WTC11 (cell line): Measurements from ENCODE around the gene ATP8B3. TPM values are rescaled to one million over a fixed set of nuclear protein-coding genes. Genes with fewer than 3 reads are reported as not detected.

Source experiments
- ATAC-seq: fragments of 200-7000 bp; cut with Tn5 transposase; 2 replicates; pipeline ENCODE4 v1.10.0; 2021; ENCODE audit warnings: mild to moderate bottlenecking, moderate library complexity
- CTCF ChIA-PET: fragments of 300-600 bp; sonication (Branson Sonifier 250); formaldehyde crosslinking; loops from one replicate; lab custom pipeline; 2021; ENCODE audit warnings: antibody characterized with exemption; lab: Charles Lee
- POLR2A ChIA-PET: fragments of 350-600 bp; sonication (Branson Sonifier 250); formaldehyde crosslinking; loops from one replicate; lab custom pipeline; 2021; ENCODE audit warnings: antibody characterized with exemption; lab: Charles Lee
- DNase-seq: peaks from one replicate; pipeline ENCODE4 v3.0.0; 2021; ENCODE audit warnings: low spot score
- H3K27ac Mint-ChIP-seq: 2 replicates; pipeline ENCODE4 v1.8.0; 2021; ENCODE audit warnings: mixed read lengths
- H3K27me3 Mint-ChIP-seq: 2 replicates; pipeline ENCODE4 v1.8.0; 2021; ENCODE audit warnings: low read depth, mild to moderate bottlenecking, moderate library complexity, mixed read lengths
- H3K36me3 Mint-ChIP-seq: 2 replicates; pipeline ENCODE4 v1.8.0; 2021; ENCODE audit warnings: mixed read lengths
- H3K4me1 Mint-ChIP-seq: 2 replicates; pipeline ENCODE4 v1.8.0; 2022; ENCODE audit warnings: mixed read lengths
- H3K4me3 Mint-ChIP-seq: 2 replicates; pipeline ENCODE4 v1.8.0; 2021; ENCODE audit warnings: mild to moderate bottlenecking, moderate library complexity, mixed read lengths
- H3K9me3 Mint-ChIP-seq: 2 replicates; pipeline ENCODE4 v1.8.0; 2021; ENCODE audit warnings: mixed read lengths
- E2F4 ChIP-seq: sonication (generic); formaldehyde crosslinking; IDR thresholded peaks from 2 replicates; pipeline ENCODE4 v1.8.1; 2022; ENCODE audit warnings: low read depth, mild to moderate bottlenecking, moderate library complexity, missing genetic modification reagents, borderline replicate concordance
- GABPB1 ChIP-seq: sonication (generic); formaldehyde crosslinking; IDR thresholded peaks from 2 replicates; pipeline ENCODE4 v1.8.1; 2023; ENCODE audit warnings: mild to moderate bottlenecking, missing genetic modification reagents
- GRHL2 ChIP-seq: fragments of 250-450 bp; sonication (Bioruptor Pico); IDR thresholded peaks from 2 replicates; pipeline ENCODE4 v1.8.0; 2022; ENCODE audit warnings: mild to moderate bottlenecking, moderate library complexity; ENCODE audit not compliant: insufficient replicate concordance, severe bottlenecking
- GTF2I ChIP-seq: fragments of 250-450 bp; sonication (Bioruptor Pico); conservative IDR thresholded peaks from 2 replicates; pipeline ENCODE4 v1.4.0; 2021; ENCODE audit warnings: mild to moderate bottlenecking
- MYBL2 ChIP-seq: sonication (generic); formaldehyde crosslinking; IDR thresholded peaks from 2 replicates; pipeline ENCODE4 v1.8.1; 2023; ENCODE audit warnings: mild to moderate bottlenecking, moderate library complexity, missing genetic modification reagents
- NFATC4 ChIP-seq: fragments of 250-450 bp; sonication (Bioruptor Pico); IDR thresholded peaks from 2 replicates; pipeline ENCODE4 v1.9.0; 2021; ENCODE audit warnings: mild to moderate bottlenecking
- NR1H2 ChIP-seq: sonication (generic); formaldehyde crosslinking; IDR thresholded peaks from 2 replicates; pipeline ENCODE4 v1.9.0; 2021; ENCODE audit warnings: mild to moderate bottlenecking, moderate library complexity, missing genetic modification reagents
- PRRX2 ChIP-seq: fragments of 250-450 bp; sonication (Bioruptor Pico); IDR thresholded peaks from 2 replicates; pipeline ENCODE4 v1.8.0; 2021; ENCODE audit warnings: mild to moderate bottlenecking
- SMAD4 ChIP-seq: sonication (generic); formaldehyde crosslinking; IDR thresholded peaks from 2 replicates; pipeline ENCODE4 v1.8.0; 2022; ENCODE audit warnings: mild to moderate bottlenecking, missing genetic modification reagents
- TCF7 ChIP-seq: sonication (generic); formaldehyde crosslinking; IDR thresholded peaks from 2 replicates; pipeline ENCODE4 v1.8.0; 2022; ENCODE audit warnings: mild to moderate bottlenecking, low read depth, missing genetic modification reagents, moderate library complexity
- USF1 ChIP-seq: sonication (generic); formaldehyde crosslinking; IDR thresholded peaks from 2 replicates; pipeline ENCODE4 v1.8.0; 2022; ENCODE audit warnings: mild to moderate bottlenecking, missing genetic modification reagents
- ZBTB43 ChIP-seq: sonication (generic); formaldehyde crosslinking; IDR thresholded peaks from 2 replicates; pipeline ENCODE4 v1.8.1; 2023; ENCODE audit warnings: mild to moderate bottlenecking, missing genetic modification reagents
- ZNF219 ChIP-seq: sonication (generic); formaldehyde crosslinking; IDR thresholded peaks from 2 replicates; pipeline ENCODE4 v1.8.0; 2023; ENCODE audit warnings: missing genetic modification reagents, mild to moderate bottlenecking, borderline replicate concordance
- ZNF263 ChIP-seq: sonication (generic); formaldehyde crosslinking; IDR thresholded peaks from 2 replicates; pipeline ENCODE4 v1.8.1; 2022; ENCODE audit warnings: low read depth, mild to moderate bottlenecking, moderate library complexity, missing genetic modification reagents
- ZNF317 ChIP-seq: sonication (generic); formaldehyde crosslinking; IDR thresholded peaks from 2 replicates; pipeline ENCODE4 v1.8.1; 2023; ENCODE audit warnings: low read depth, mild to moderate bottlenecking, moderate library complexity, missing genetic modification reagents, borderline replicate concordance
- total RNA-seq: library from RNA; stranded (reverse); gene quantifications from 3 replicates; pipeline ENCODE4 v1.2.3, GENCODE V29; 2021
- TF ChIP-seq, protein P1 (sequence below): sonication (generic); formaldehyde crosslinking; IDR thresholded peaks from 2 replicates; pipeline ENCODE4 v1.8.1; 2022; ENCODE audit warnings: mild to moderate bottlenecking, missing genetic modification reagents, moderate library complexity, borderline replicate concordance
- TF ChIP-seq, protein P2 (sequence below): fragments of 250-450 bp; sonication (Bioruptor Pico); IDR thresholded peaks from 2 replicates; pipeline ENCODE4 v1.8.0; 2021; ENCODE audit warnings: mild to moderate bottlenecking

The ATP8B3 gene
- total RNA-seq, 1 experiment from 2014 or later, result 5.5 TPM

DNA sequence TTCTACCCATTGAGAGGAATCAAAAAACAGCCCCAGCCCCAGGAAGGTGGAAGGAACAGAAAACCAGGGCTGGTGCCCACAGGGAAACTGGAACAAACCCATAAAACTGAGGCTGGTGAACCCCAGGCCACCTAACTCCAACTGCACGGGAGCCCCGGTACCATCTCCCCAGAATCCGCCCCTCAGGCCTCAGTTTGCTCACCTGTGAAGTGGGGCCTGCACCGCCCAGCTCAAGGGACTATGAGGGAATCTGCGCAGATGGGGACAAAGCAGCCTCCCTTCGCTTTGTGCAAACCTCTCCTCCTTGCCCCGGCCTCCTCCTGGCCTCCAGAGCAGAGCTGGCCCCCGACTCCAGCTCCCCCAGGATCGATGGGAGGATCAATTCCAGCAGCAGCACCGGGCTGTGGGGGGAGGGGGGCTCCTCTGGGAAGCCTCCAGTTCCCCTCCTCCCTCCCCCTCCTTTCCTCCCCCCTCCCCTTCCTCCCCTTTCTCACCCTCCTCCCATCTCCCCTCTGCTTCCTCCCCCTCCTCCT, 67.9 kb downstream of the ATP8B3 start:
- TF ChIP-seq ZBTB43 (no peak), GTF2I (CRISPR knock-in tag) (peak; percentile 76; the same call in 1 of the 2 replicates)
- TF ChIP-seq, all 79 proteins: peak for 1
- ChIA-PET POLR2A (no interaction called here), CTCF (interaction anchor here (0.7 kb wide), 1 partner anchor 1280 kb away, joined by 5 read pairs; no protein-coding TSS in a partner anchor)
- H3K4me3 Mint-ChIP-seq, result no peak overlapping the region
- H3K9me3 Mint-ChIP-seq, result peaks cover 4% of the 10 kb centered on the region
- H3K27ac Mint-ChIP-seq, result no peak overlapping the region
- ATAC-seq (no peak), DNase-seq (no peak)
- no peaks in the 10 kb centered on the region for H3K36me3 Mint-ChIP-seq
- H3K4me1 Mint-ChIP-seq, result peaks cover 8% of the 10 kb centered on the region
- H3K27me3 Mint-ChIP-seq, result peaks cover 96% of the 10 kb centered on the region

DNA sequence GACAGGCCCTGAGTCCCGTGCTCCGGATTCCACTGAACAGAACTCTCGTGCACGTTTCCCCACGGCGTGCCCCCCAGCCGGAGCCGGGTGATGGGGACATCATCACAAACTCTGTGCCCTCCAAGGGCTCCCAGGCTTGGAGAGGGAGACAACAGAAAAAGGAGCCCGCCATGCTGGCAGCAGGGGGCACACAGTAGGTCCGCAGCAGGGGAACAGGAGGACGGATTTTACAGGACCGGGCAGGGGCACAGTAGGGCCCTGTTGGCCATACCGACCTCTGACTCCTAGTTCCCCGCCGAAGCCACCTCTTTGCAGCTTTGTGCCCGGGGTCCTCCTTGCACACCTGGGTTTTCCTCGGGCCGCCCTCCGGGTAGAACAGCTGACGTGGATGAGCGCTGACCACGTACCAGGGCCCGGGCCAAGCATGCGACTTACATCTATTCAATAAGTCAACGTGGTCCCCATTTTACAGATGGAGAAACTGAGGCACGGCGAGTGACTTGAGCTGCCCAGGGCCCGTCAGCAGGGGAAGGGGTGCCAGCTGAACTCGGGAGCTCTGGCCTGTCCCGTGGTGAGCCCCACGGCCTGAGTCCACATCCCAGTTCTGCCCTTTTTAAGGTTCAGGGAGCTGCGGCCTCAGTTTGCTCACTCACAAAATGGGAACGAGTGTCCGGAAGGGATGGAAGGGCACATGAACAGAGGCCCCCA, 68.9 kb downstream of the ATP8B3 start:
- POLR2A ChIA-PET, result no interaction called here
- no peaks in the 10 kb centered on the region for H3K36me3 Mint-ChIP-seq
- H3K27ac Mint-ChIP-seq, result no peak overlapping the region
- no peak for DNase-seq
- peaks cover 4% of the 10 kb centered on the region for H3K9me3 Mint-ChIP-seq
- peaks cover 8% of the 10 kb centered on the region for H3K4me1 Mint-ChIP-seq
- ATAC-seq, result no peak
- H3K27me3 Mint-ChIP-seq, result peaks cover 95% of the 10 kb centered on the region
- TF ChIP-seq, protein P1, sequence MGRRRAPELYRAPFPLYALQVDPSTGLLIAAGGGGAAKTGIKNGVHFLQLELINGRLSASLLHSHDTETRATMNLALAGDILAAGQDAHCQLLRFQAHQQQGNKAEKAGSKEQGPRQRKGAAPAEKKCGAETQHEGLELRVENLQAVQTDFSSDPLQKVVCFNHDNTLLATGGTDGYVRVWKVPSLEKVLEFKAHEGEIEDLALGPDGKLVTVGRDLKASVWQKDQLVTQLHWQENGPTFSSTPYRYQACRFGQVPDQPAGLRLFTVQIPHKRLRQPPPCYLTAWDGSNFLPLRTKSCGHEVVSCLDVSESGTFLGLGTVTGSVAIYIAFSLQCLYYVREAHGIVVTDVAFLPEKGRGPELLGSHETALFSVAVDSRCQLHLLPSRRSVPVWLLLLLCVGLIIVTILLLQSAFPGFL, result no peak
- TF ChIP-seq, protein P2, sequence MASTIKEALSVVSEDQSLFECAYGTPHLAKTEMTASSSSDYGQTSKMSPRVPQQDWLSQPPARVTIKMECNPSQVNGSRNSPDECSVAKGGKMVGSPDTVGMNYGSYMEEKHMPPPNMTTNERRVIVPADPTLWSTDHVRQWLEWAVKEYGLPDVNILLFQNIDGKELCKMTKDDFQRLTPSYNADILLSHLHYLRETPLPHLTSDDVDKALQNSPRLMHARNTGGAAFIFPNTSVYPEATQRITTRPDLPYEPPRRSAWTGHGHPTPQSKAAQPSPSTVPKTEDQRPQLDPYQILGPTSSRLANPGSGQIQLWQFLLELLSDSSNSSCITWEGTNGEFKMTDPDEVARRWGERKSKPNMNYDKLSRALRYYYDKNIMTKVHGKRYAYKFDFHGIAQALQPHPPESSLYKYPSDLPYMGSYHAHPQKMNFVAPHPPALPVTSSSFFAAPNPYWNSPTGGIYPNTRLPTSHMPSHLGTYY, result no peak
- TF ChIP-seq GRHL2 (CRISPR knock-in tag), result no peak
- no peak for TF ChIP-seq ZNF219 (CRISPR knock-in tag)
- no peak for TF ChIP-seq NFATC4 (CRISPR knock-in tag)
- no peak for TF ChIP-seq GABPB1 (CRISPR knock-in tag)
- TF ChIP-seq SMAD4 (CRISPR knock-in tag), result no peak
- TF ChIP-seq USF1 (CRISPR knock-in tag), result no peak
- TF ChIP-seq PRRX2 (CRISPR knock-in tag), result no peak
- TF ChIP-seq NR1H2 (CRISPR knock-in tag), result no peak
- no peak for TF ChIP-seq MYBL2 (CRISPR knock-in tag)
- no peak for TF ChIP-seq TCF7 (CRISPR knock-in tag)
- no peak for TF ChIP-seq E2F4 (CRISPR knock-in tag)
- TF ChIP-seq ZNF263 (CRISPR knock-in tag), result no peak
- no peak for TF ChIP-seq ZNF317 (CRISPR knock-in tag)
- no peak overlapping the region for H3K4me3 Mint-ChIP-seq
- CTCF ChIA-PET, result interaction anchor here (0.7 to 1.7 kb wide), 4 partner anchors 8 to 1281 kb away, joined by 3 to 5 read pairs (median 4); no protein-coding TSS in a partner anchor
